ENCODE measurements around the gene EMILIN1. TPM values are rescaled to one million over a fixed set of nuclear protein-coding genes. Genes with fewer than 3 reads are reported as not detected.
A peak's percentile ranks its signal among the peaks of the same experiment; 100 is the strongest.

The EMILIN1 gene
- total RNA-seq, 1 experiment from 2014 or later = 5.1 TPM

DNA sequence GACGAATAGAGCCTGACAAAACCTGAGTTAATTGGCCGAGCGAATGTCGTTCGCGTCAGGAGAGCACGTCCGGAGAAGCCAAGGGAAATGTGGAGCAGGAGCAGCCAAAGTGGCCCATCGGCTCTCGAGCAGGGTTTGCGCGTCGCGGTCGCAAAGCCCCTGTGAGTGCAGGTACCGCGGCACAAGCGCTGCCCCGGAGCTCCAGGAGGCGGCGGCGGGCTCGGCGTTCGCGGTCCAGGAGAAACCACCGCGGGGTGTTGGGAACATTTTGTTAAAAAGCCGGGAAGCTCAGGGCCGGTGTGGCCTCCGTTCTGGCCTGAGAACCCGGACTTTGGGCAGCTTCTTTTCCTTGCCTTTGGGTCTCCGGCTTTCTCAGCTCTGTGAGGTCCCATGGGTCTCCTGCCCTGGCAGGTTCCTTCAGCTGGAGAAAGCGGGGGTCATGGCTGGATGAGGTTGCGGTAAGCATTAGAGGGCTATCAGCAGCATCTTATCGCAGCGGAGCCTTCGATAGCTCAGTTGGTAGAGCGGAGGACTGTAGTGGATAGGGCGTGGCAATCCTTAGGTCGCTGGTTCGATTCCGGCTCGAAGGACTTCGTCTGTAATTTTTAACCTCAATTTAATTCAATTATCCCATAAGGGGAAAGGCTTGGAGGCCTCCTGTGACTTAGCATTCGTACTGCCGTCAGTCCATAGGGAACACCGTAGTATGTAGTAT is 28.0 kb upstream of the EMILIN1 start:
- Histone ChIP-seq H3K4me3 (ENCODE audit: insufficient read depth, low read depth, low read length) (peak overlapping the region; percentile 91), H3K36me3 (replicated peaks; ENCODE audit: control insufficient read depth, insufficient read depth, low read length) (peaks cover 9% of the 10 kb centered on the region), H3K27me3 (ENCODE audit: control insufficient read depth, insufficient read depth, low read length) (no peaks in the 10 kb centered on the region)
- peak; percentile 92 for DNase-seq

GRCh38 chr2:27050996-27051901 is 27.2 kb upstream of the EMILIN1 start, which contains the start of gene AGBL5:
Gene AGBL5 (plus strand): TSS chr2:27051668. CDS start chr2:27052959, 1,291 bp downstream.
- H3K27me3 ChIP-seq (ENCODE audit: control insufficient read depth, insufficient read depth, low read length) = no peaks in the 10 kb centered on the region
- peak; percentile 99 for DNase-seq
- H3K4me3 ChIP-seq (ENCODE audit: insufficient read depth, low read depth, low read length) = peak within 1 kb of the TSS; percentile 91
- peaks cover 14% of the 10 kb centered on the region for H3K36me3 ChIP-seq (replicated peaks; ENCODE audit: control insufficient read depth, insufficient read depth, low read length)

- peaks cover 16% of the 10 kb centered on the region for H3K36me3 ChIP-seq (replicated peaks; ENCODE audit: control insufficient read depth, insufficient read depth, low read length)
- DNase-seq = peak; percentile 81
- H3K27me3 ChIP-seq (ENCODE audit: control insufficient read depth, insufficient read depth, low read length) = no peaks in the 10 kb centered on the region
- H3K4me3 ChIP-seq (ENCODE audit: insufficient read depth, low read depth, low read length) = peak overlapping the region; percentile 91
These were observed 26.3 kb upstream of the EMILIN1 start for GRCh38 chr2:27051902-27052645.

DNA sequence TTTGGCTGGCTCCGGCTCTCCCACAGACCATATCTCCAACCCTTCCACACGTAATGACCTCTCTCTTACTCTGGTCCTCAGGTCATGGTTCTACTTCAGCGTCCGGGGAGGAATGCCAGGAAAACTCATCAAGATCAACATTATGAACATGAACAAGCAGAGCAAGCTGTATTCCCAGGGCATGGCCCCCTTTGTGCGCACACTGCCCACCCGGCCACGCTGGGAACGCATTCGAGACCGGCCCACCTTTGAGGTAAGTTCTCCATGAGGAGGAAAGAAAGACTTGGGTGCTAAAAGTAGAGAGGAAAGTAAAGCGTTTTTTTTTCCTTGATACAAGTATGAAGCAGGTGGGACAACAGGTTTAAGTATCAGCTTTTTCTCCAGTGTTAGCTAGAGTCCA is 25.1 kb upstream of the EMILIN1 start:
- Histone ChIP-seq H3K27me3 (ENCODE audit: control insufficient read depth, insufficient read depth, low read length) (no peaks in the 10 kb centered on the region), H3K4me3 (ENCODE audit: insufficient read depth, low read depth, low read length) (no peak overlapping the region), H3K36me3 (replicated peaks; ENCODE audit: control insufficient read depth, insufficient read depth, low read length) (peaks cover 17% of the 10 kb centered on the region)
- DNase-seq = no peak

GRCh38 chr2:27053776-27054175 is 24.6 kb upstream of the EMILIN1 start:
- Histone ChIP-seq H3K27me3 (ENCODE audit: control insufficient read depth, insufficient read depth, low read length) (no peaks in the 10 kb centered on the region), H3K4me3 (ENCODE audit: insufficient read depth, low read depth, low read length) (no peak overlapping the region), H3K36me3 (replicated peaks; ENCODE audit: control insufficient read depth, insufficient read depth, low read length) (peaks cover 18% of the 10 kb centered on the region)
- no peak for DNase-seq

- Histone ChIP-seq H3K4me3 (ENCODE audit: insufficient read depth, low read depth, low read length) (no peak overlapping the region), H3K27me3 (ENCODE audit: control insufficient read depth, insufficient read depth, low read length) (no peaks in the 10 kb centered on the region), H3K36me3 (replicated peaks; ENCODE audit: control insufficient read depth, insufficient read depth, low read length) (peaks cover 22% of the 10 kb centered on the region)
- DNase-seq = no peak
These were observed 23.7 kb upstream of the EMILIN1 start for GRCh38 chr2:27054721-27055120.

GRCh38 chr2:27057184-27057583 is 21.2 kb upstream of the EMILIN1 start:
- Histone ChIP-seq H3K27me3 (ENCODE audit: control insufficient read depth, insufficient read depth, low read length) (no peaks in the 10 kb centered on the region), H3K36me3 (replicated peaks; ENCODE audit: control insufficient read depth, insufficient read depth, low read length) (peaks cover 22% of the 10 kb centered on the region), H3K4me3 (ENCODE audit: insufficient read depth, low read depth, low read length) (no peak overlapping the region)
- DNase-seq = no peak

- Histone ChIP-seq H3K4me3 (ENCODE audit: insufficient read depth, low read depth, low read length) (no peak overlapping the region), H3K36me3 (replicated peaks; ENCODE audit: control insufficient read depth, insufficient read depth, low read length) (peaks cover 22% of the 10 kb centered on the region), H3K27me3 (ENCODE audit: control insufficient read depth, insufficient read depth, low read length) (no peaks in the 10 kb centered on the region)
- no peak for DNase-seq
These were observed 20.2 kb upstream of the EMILIN1 start for GRCh38 chr2:27058210-27058609.

DNA sequence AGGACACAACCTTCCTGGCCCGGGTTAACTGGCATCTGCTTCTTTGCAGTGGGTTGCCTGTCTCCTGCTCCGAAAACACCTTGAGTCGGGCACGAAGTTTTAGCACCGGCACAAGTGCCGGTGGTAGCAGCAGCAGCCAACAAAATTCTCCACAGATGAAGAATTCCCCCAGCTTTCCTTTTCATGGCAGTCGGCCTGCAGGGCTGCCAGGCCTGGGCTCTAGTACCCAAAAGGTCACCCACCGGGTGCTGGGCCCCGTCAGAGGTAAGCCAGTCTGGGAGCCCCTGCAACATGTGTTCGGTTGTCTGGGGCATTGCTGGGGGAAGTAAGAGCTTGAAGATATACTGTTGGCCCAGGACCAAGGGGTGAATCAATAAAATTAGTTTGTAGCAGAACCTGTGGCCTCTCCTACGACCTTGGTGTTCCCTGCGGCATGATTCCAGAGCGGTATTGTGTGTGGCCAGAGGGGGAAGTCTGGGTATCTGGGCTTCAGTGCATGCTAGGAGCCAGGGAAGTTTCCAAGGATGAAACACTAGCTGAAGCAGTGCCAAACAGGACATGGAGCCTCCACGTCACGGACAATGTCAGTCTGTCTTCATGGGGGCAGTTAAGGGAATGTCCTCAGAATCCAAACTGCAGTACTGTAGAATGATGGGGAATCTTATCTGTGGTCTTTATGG is 19.1 kb upstream of the EMILIN1 start:
- no peak for DNase-seq

DNA sequence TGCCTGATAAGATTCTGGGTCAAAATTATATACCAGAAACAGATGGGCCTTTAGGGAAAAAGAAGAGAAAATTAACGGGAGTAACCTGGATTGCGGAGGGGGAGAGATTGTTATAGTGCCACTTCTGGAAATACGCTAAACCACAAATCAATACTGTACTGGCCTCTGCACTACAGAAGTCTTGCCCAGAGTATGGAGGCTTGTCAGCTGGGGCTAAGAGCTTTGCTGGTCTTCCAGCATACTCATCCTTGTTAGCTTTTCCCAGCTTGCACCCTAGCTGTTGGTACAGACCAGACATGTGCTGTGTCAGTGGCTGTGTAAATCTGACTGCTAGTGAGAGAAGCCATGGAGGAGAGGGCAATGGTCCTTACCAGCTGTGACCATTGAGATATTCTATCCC is 18.1 kb upstream of the EMILIN1 start:
- no peak overlapping the region for H3K4me3 ChIP-seq (ENCODE audit: insufficient read depth, low read depth, low read length)
- H3K27me3 ChIP-seq (ENCODE audit: control insufficient read depth, insufficient read depth, low read length) = no peaks in the 10 kb centered on the region
- H3K36me3 ChIP-seq (replicated peaks; ENCODE audit: control insufficient read depth, insufficient read depth, low read length) = peaks cover 15% of the 10 kb centered on the region
- no peak for DNase-seq

More for the DNA sequence above, 19.1 kb upstream of the EMILIN1 start:
- Histone ChIP-seq H3K27me3 (ENCODE audit: control insufficient read depth, insufficient read depth, low read length) (no peaks in the 10 kb centered on the region), H3K36me3 (replicated peaks; ENCODE audit: control insufficient read depth, insufficient read depth, low read length) (peaks cover 18% of the 10 kb centered on the region), H3K4me3 (ENCODE audit: insufficient read depth, low read depth, low read length) (no peak overlapping the region)

DNA sequence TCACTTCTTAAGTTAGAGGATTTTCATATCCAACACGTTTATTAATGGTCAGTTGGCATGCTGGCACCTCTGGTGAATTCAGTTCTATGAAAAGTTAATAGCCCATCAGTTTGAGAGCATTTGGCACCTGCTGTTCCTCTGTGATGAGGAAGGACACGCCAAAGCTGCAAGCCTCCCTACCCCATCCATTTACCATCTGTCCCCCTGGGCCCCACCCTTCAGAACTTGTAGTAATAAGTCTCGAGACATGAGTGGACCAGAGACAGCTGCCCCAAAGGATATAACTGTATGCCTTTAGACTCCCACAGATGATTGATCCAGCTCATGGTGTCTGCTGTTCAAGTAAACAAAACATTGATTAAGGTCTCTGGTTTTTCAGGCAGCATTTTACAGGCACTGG is 13.3 kb upstream of the EMILIN1 start:
- DNase-seq = no peak
- peaks cover 21% of the 10 kb centered on the region for H3K36me3 ChIP-seq (replicated peaks; ENCODE audit: control insufficient read depth, insufficient read depth, low read length)
- H3K4me3 ChIP-seq (ENCODE audit: insufficient read depth, low read depth, low read length) = no peak overlapping the region
- no peaks in the 10 kb centered on the region for H3K27me3 ChIP-seq (ENCODE audit: control insufficient read depth, insufficient read depth, low read length)

DNA sequence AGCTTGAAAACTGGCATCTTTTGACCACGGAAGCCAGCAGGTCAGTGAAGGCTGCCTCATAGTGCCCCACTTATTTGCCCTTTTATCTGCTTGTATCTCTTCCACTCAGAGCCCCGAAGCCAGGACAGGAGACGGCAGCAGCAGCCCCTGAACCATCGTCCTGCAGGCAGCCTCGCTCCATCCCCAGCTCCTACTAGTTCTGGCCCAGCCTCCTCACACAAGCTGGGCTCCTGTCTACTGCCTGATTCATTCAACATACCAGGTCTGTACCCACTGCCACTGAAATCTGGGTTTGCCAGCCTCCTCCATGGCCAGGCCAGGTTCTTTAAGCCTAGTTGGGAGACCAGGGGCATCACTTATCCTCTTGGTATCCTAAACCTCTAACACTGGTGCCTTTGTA is 11.0 kb upstream of the EMILIN1 start:
- no peak overlapping the region for H3K4me3 ChIP-seq (ENCODE audit: insufficient read depth, low read depth, low read length)
- no peaks in the 10 kb centered on the region for H3K27me3 ChIP-seq (ENCODE audit: control insufficient read depth, insufficient read depth, low read length)
- no peak for DNase-seq
- peaks cover 22% of the 10 kb centered on the region for H3K36me3 ChIP-seq (replicated peaks; ENCODE audit: control insufficient read depth, insufficient read depth, low read length)

- Histone ChIP-seq H3K36me3 (replicated peaks; ENCODE audit: control insufficient read depth, insufficient read depth, low read length) (peaks cover 22% of the 10 kb centered on the region), H3K4me3 (ENCODE audit: insufficient read depth, low read depth, low read length) (no peak overlapping the region), H3K27me3 (ENCODE audit: control insufficient read depth, insufficient read depth, low read length) (no peaks in the 10 kb centered on the region)
- DNase-seq = no peak
These were observed 9.0 kb upstream of the EMILIN1 start for GRCh38 chr2:27069436-27069835.
